ENCODE data around the gene TOLLIP.

DNA sequence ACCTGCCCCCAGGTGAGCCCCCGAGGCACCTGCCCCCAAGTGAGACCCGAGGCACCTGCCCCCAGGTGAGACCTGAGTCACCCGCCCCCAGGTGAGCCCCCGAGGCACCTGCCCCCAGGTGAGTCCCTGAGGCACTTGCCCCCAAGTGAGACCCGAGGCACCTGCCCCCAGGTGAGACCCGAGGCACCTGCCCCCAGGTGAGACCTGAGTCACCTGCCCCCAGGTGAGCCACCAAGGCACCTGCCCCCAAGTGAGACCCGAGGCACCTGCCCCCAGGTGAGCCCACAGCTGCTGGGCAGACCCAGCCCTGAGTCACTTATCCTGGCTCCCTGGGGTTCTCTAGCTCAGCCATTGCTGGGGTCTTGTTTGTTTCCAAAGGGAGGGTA, 50.4 kb downstream of the TOLLIP start:
- no peak for TF ChIP-seq RAD21 (conservative IDR thresholded peaks at IDR 0.05 in 1 of 2, IDR thresholded peaks at IDR 0.05 in 1 of 2)
- TF ChIP-seq KDM1A (IDR thresholded peaks at IDR 0.05; ENCODE audit: low read depth) = no peak
- TF ChIP-seq, protein P1, sequence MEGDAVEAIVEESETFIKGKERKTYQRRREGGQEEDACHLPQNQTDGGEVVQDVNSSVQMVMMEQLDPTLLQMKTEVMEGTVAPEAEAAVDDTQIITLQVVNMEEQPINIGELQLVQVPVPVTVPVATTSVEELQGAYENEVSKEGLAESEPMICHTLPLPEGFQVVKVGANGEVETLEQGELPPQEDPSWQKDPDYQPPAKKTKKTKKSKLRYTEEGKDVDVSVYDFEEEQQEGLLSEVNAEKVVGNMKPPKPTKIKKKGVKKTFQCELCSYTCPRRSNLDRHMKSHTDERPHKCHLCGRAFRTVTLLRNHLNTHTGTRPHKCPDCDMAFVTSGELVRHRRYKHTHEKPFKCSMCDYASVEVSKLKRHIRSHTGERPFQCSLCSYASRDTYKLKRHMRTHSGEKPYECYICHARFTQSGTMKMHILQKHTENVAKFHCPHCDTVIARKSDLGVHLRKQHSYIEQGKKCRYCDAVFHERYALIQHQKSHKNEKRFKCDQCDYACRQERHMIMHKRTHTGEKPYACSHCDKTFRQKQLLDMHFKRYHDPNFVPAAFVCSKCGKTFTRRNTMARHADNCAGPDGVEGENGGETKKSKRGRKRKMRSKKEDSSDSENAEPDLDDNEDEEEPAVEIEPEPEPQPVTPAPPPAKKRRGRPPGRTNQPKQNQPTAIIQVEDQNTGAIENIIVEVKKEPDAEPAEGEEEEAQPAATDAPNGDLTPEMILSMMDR (IDR thresholded peaks at IDR 0.05) = no peak
- no peak for TF ChIP-seq CHD2 (IDR thresholded peaks at IDR 0.05; ENCODE audit: low read length, partially characterized antibody)
- TF ChIP-seq POLR2A (IDR thresholded peaks at IDR 0.05; ENCODE audit: low read length) = no peak
- TF ChIP-seq, protein P2, sequence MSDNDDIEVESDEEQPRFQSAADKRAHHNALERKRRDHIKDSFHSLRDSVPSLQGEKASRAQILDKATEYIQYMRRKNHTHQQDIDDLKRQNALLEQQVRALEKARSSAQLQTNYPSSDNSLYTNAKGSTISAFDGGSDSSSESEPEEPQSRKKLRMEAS (IDR thresholded peaks at IDR 0.05) = no peak
- TF ChIP-seq, protein P3, sequence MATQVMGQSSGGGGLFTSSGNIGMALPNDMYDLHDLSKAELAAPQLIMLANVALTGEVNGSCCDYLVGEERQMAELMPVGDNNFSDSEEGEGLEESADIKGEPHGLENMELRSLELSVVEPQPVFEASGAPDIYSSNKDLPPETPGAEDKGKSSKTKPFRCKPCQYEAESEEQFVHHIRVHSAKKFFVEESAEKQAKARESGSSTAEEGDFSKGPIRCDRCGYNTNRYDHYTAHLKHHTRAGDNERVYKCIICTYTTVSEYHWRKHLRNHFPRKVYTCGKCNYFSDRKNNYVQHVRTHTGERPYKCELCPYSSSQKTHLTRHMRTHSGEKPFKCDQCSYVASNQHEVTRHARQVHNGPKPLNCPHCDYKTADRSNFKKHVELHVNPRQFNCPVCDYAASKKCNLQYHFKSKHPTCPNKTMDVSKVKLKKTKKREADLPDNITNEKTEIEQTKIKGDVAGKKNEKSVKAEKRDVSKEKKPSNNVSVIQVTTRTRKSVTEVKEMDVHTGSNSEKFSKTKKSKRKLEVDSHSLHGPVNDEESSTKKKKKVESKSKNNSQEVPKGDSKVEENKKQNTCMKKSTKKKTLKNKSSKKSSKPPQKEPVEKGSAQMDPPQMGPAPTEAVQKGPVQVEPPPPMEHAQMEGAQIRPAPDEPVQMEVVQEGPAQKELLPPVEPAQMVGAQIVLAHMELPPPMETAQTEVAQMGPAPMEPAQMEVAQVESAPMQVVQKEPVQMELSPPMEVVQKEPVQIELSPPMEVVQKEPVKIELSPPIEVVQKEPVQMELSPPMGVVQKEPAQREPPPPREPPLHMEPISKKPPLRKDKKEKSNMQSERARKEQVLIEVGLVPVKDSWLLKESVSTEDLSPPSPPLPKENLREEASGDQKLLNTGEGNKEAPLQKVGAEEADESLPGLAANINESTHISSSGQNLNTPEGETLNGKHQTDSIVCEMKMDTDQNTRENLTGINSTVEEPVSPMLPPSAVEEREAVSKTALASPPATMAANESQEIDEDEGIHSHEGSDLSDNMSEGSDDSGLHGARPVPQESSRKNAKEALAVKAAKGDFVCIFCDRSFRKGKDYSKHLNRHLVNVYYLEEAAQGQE (IDR thresholded peaks at IDR 0.05) = no peak
- no peak for TF ChIP-seq SMC3 (IDR thresholded peaks at IDR 0.05)
- TF ChIP-seq, protein P4, sequence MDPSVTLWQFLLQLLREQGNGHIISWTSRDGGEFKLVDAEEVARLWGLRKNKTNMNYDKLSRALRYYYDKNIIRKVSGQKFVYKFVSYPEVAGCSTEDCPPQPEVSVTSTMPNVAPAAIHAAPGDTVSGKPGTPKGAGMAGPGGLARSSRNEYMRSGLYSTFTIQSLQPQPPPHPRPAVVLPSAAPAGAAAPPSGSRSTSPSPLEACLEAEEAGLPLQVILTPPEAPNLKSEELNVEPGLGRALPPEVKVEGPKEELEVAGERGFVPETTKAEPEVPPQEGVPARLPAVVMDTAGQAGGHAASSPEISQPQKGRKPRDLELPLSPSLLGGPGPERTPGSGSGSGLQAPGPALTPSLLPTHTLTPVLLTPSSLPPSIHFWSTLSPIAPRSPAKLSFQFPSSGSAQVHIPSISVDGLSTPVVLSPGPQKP (IDR thresholded peaks at IDR 0.05; ENCODE audit: low read depth, low read length) = no peak
- TF ChIP-seq EP300 (IDR thresholded peaks at IDR 0.05) = no peak
- no peak for TF ChIP-seq ZC3H11A (IDR thresholded peaks at IDR 0.05)
- TF ChIP-seq, protein P5, sequence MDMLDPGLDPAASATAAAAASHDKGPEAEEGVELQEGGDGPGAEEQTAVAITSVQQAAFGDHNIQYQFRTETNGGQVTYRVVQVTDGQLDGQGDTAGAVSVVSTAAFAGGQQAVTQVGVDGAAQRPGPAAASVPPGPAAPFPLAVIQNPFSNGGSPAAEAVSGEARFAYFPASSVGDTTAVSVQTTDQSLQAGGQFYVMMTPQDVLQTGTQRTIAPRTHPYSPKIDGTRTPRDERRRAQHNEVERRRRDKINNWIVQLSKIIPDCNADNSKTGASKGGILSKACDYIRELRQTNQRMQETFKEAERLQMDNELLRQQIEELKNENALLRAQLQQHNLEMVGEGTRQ (IDR thresholded peaks at IDR 0.05) = no peak
- no peak for TF ChIP-seq NR3C1 (IDR thresholded peaks at IDR 0.05)
- TF ChIP-seq CBX8 (IDR thresholded peaks at IDR 0.05) = no peak

Data from A549 (cell line).